GM04504 (cell line): ENCODE results near the gene SFTPA2.
"Not testable (repeated sequence)": the region's sequence is repeated elsewhere in the genome, so short reads cannot be mapped to it uniquely, and the experiment has no call there.

ENCODE experiments used
- DNase-seq: peaks from one replicate; pipeline ENCODE4 v3.0.0-alpha.2; 2012; ENCODE audit warnings: low read depth

SFTPA2 gene

GRCh38 chr10:79560160-79560709 is at the start of gene SFTPA2:
TSS of gene SFTPA2 (minus strand) at chr10:79560407. CDS start at chr10:79559483, 924 bp downstream.
- no peak for DNase-seq

GRCh38 chr10:79608505-79609375 is 48.5 kb upstream of the SFTPA2 start:
- DNase-seq = no peak

GRCh38 chr10:79605308-79605707 is 45.1 kb upstream of the SFTPA2 start:
- no peak for DNase-seq

GRCh38 chr10:79604294-79604693 is 44.1 kb upstream of the SFTPA2 start:
- no peak for DNase-seq

GRCh38 chr10:79602953-79603352 is 42.7 kb upstream of the SFTPA2 start:
- no peak for DNase-seq

GRCh38 chr10:79601939-79602338 is 41.7 kb upstream of the SFTPA2 start:
- DNase-seq = no peak

- DNase-seq = not testable (repeated sequence)
These were observed 39.4 kb upstream of the SFTPA2 start for GRCh38 chr10:79599644-79600043.

GRCh38 chr10:79595510-79595909 is 35.3 kb upstream of the SFTPA2 start:
- DNase-seq = no peak

- not testable (repeated sequence) for DNase-seq
These were observed 34.4 kb upstream of the SFTPA2 start for GRCh38 chr10:79594565-79594964.

- no peak for DNase-seq
These were observed 33.2 kb upstream of the SFTPA2 start for GRCh38 chr10:79593377-79593776.

- DNase-seq = no peak
These were observed 28.6 kb upstream of the SFTPA2 start for GRCh38 chr10:79588800-79589199.

GRCh38 chr10:79586933-79587332 is 26.7 kb upstream of the SFTPA2 start:
- no peak for DNase-seq

- DNase-seq = no peak
These were observed 25.8 kb upstream of the SFTPA2 start for GRCh38 chr10:79585870-79586527.

- DNase-seq = no peak
These were observed 23.3 kb upstream of the SFTPA2 start for GRCh38 chr10:79583488-79584024.

- not testable (repeated sequence) for DNase-seq
These were observed 22.7 kb upstream of the SFTPA2 start for GRCh38 chr10:79582954-79583353.

GRCh38 chr10:79582096-79582495 is 21.9 kb upstream of the SFTPA2 start:
- no peak for DNase-seq

- no peak for DNase-seq
These were observed 20.8 kb upstream of the SFTPA2 start for GRCh38 chr10:79581044-79581443.

- no peak for DNase-seq
These were observed 19.2 kb upstream of the SFTPA2 start for GRCh38 chr10:79579361-79579760.

- not testable (repeated sequence) for DNase-seq
These were observed 10.4 kb upstream of the SFTPA2 start for GRCh38 chr10:79570624-79571023.

GRCh38 chr10:79563426-79563825 is 3.2 kb upstream of the SFTPA2 start:
- DNase-seq = no peak

- DNase-seq = peak; percentile 23
These were observed 2.0 kb upstream of the SFTPA2 start for GRCh38 chr10:79562135-79562756.

- no peak for DNase-seq
These were observed 1.1 kb upstream of the SFTPA2 start for GRCh38 chr10:79561257-79561656.
